Smooth muscle cell (in vitro differentiated cells): ENCODE measurements around the gene PRKAR2B. TPM values are rescaled to one million over a fixed set of nuclear protein-coding genes. Genes with fewer than 3 reads are reported as not detected.

Source experiments
- DNase-seq: peaks from one replicate; lab custom pipeline; 2025; ENCODE audit not compliant: unreplicated experiment; lab: John Stamatoyannopoulos, UW
- H2AFZ ChIP-seq: fragments of 200-600 bp; sonication (generic); 2 replicates; pipeline ENCODE4 v1.6.0; 2016; ENCODE audit warnings: antibody characterized with exemption, low read depth, mild to moderate bottlenecking
- H3F3A ChIP-seq: fragments of 200-600 bp; sonication (generic); 2 replicates; pipeline ENCODE4 v1.6.0; 2017; ENCODE audit warnings: antibody characterized with exemption, low read depth
- H3K27ac ChIP-seq: fragments of 200-600 bp; sonication (generic); 2 replicates; pipeline ENCODE4 v1.5.1; 2016; ENCODE audit warnings: low read depth, mild to moderate bottlenecking
- H3K27me3 ChIP-seq: fragments of 200-600 bp; sonication (generic); 2 replicates; pipeline ENCODE4 v1.6.1; 2016; ENCODE audit warnings: low read depth, mild to moderate bottlenecking
- H3K36me3 ChIP-seq: fragments of 200-600 bp; sonication (generic); 2 replicates; pipeline ENCODE4 v1.5.1; 2016; ENCODE audit warnings: low read depth
- H3K4me1 ChIP-seq: fragments of 200-600 bp; sonication (generic); 2 replicates; pipeline ENCODE4 v1.5.1; 2016; ENCODE audit warnings: low read depth
- H3K4me2 ChIP-seq: fragments of 200-600 bp; sonication (generic); 2 replicates; pipeline ENCODE4 v1.6.0; 2016; ENCODE audit warnings: mild to moderate bottlenecking
- H3K4me3 ChIP-seq: fragments of 200-600 bp; sonication (generic); 2 replicates; pipeline ENCODE4 v1.5.1; 2016; ENCODE audit warnings: mild to moderate bottlenecking
- H3K79me2 ChIP-seq: fragments of 200-600 bp; sonication (generic); 2 replicates; pipeline ENCODE4 v1.6.0; 2016; ENCODE audit warnings: low read depth, mild to moderate bottlenecking
- H3K9ac ChIP-seq: fragments of 200-600 bp; sonication (generic); 2 replicates; pipeline ENCODE4 v1.6.0; 2016; ENCODE audit warnings: low read depth
- H3K9me3 ChIP-seq: fragments of 200-600 bp; sonication (generic); replicated peaks from 2 replicates; pipeline ENCODE4 v1.5.1; 2016; ENCODE audit warnings: low read depth
- H4K20me1 ChIP-seq: fragments of 200-600 bp; sonication (generic); 2 replicates; pipeline ENCODE4 v1.6.0; 2016; ENCODE audit warnings: low read depth
- CTCF ChIP-seq: fragments of 200-600 bp; sonication (generic); IDR thresholded peaks from 2 replicates; pipeline ENCODE4 v1.5.1; 2017; ENCODE audit warnings: borderline replicate concordance, mild to moderate bottlenecking, antibody characterized with exemption; ENCODE audit not compliant: insufficient read depth, poor library complexity, severe bottlenecking
- WGBS: methylation state at CpG from one replicate; pipeline ENCODE4 v1.1.7; 2016; ENCODE audit warnings: low lambda C conversion rate; 5-methylcytosine and 5-hydroxymethylcytosine counted together
- polyA plus RNA-seq: library from polyadenylated mRNA; unstranded; fragments of >200 nt; fragmentation: Nextera tagmentation; extraction: Ambion mirVana; gene quantifications from 2 replicates; pipeline ENCODE4 v1.2.1, GENCODE V29; 2016
- total RNA-seq: library from RNA; depleted of rRNA; stranded (reverse); fragments of >200 nt; gene quantifications from 2 replicates; pipeline ENCODE4 v1.2.3, GENCODE V29; 2014

Gene PRKAR2B
- total and polyA plus RNA-seq, 2 experiments from 2014 or later, result 3.4 to 3.5 TPM

DNA sequence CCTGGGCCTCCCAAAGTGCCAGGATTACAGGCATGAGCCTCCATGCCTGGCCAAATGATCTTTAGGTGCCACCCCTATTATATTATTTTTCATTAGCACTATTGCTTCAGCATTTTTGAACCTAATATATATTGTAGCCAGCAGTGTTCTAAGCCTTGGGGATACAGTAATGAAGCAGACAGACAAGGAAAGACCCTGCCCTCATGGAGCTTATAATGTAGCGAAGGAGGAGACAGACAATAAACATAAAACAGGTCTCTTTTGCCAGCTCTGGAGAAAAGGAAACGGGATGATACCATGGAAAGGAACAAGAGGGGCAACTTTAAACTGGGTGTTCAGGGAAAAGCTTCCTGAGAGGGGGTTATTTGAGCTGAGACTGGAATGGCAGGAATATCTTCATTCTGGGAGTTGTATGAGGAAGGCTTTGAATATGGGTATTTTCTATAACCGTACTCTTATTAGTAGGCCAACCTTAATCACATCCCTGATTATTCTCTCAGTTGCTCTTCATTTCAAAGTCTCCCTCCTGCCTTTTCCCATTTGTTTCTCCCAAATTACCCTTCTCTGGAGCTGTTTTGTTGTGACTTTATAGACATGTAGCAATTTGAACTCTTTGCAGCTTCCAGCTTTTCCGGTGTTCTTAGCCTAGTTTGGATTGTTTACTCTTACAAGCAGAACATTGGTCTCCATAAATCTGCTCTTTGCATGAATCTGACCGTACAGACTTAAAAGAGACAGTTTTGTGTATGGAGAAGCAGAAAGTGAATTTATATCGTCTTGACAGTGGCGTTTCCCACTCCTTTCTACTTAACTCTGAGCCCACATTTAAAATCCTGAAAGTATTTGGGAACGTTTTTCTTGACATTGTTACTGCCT lies 19.0 kb downstream of the PRKAR2B start:
- 64% methylated on average over 8 of the region's 8 CpGs for WGBS
- Histone ChIP-seq H3K4me1 (peaks cover 4% of the 10 kb centered on the region), H3K27ac (peak overlapping the region; percentile 29), H3K9ac (no peak overlapping the region), H2AFZ (peak overlapping the region; percentile 87), H3K4me2 (peak overlapping the region; percentile 34), H3K79me2 (no peaks in the 10 kb centered on the region), H3K36me3 (no peaks in the 10 kb centered on the region), H3F3A (no peaks in the 10 kb centered on the region), H3K27me3 (no peaks in the 10 kb centered on the region), H3K4me3 (peak overlapping the region; percentile 6), H3K9me3 (no peaks in the 10 kb centered on the region), H4K20me1 (no peaks in the 10 kb centered on the region)
- DNase-seq, result no peak
- TF ChIP-seq CTCF, result no peak

- Histone ChIP-seq H2AFZ (peak overlapping the region; percentile 87), H4K20me1 (no peaks in the 10 kb centered on the region), H3K79me2 (no peaks in the 10 kb centered on the region), H3K9ac (no peak overlapping the region), H3F3A (no peaks in the 10 kb centered on the region), H3K4me3 (peak overlapping the region; percentile 6), H3K36me3 (no peaks in the 10 kb centered on the region), H3K27me3 (no peaks in the 10 kb centered on the region), H3K4me1 (peaks cover 4% of the 10 kb centered on the region), H3K4me2 (no peak overlapping the region), H3K27ac (no peak overlapping the region), H3K9me3 (no peaks in the 10 kb centered on the region)
- 93% methylated on average over 7 of the region's 7 CpGs for WGBS
- DNase-seq, result no peak
- no peak for TF ChIP-seq CTCF
These were observed 19.8 kb downstream of the PRKAR2B start for GRCh38 chr7:107064255-107064654.

GRCh38 chr7:107065929-107066247 lies 21.4 kb downstream of the PRKAR2B start:
- H3K4me1 ChIP-seq, result peaks cover 4% of the 10 kb centered on the region
- H3K27ac ChIP-seq, result no peak overlapping the region
- no peaks in the 10 kb centered on the region for H3K9me3 ChIP-seq
- DNase-seq, result no peak
- H3K9ac ChIP-seq, result no peak overlapping the region
- H3K27me3 ChIP-seq, result no peaks in the 10 kb centered on the region
- no peak overlapping the region for H3K4me3 ChIP-seq
- no peak overlapping the region for H3K4me2 ChIP-seq
- no peaks in the 10 kb centered on the region for H4K20me1 ChIP-seq
- H3F3A ChIP-seq, result no peaks in the 10 kb centered on the region
- H2AFZ ChIP-seq, result no peak overlapping the region
- H3K79me2 ChIP-seq, result no peaks in the 10 kb centered on the region
- no peak for TF ChIP-seq CTCF
- WGBS, result 97% methylated on average over 4 of the region's 4 CpGs
- H3K36me3 ChIP-seq, result no peaks in the 10 kb centered on the region

DNA sequence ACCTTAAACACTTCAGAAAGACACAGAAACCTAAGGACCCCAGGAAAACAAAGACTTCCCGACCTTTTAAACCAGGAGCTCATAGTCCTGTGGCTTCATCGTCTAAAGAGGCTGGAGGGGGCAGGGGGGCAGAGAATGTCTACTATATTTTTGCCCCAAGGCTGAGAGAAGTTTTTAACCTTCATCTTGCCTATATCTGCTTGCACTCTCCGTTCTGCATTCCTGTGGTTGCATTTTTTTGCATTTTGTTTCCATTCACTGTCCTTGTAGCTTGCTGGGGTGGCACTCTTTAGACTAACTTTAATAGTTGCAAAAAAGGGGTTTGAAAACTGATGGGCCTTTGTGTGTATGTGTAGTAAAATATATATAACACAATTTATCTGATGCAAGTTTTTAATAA lies 23.7 kb downstream of the PRKAR2B start:
- H3K4me2 ChIP-seq, result peak overlapping the region; percentile 59
- no peaks in the 10 kb centered on the region for H3K79me2 ChIP-seq
- H3K27me3 ChIP-seq, result no peaks in the 10 kb centered on the region
- no peak overlapping the region for H3K27ac ChIP-seq
- no peaks in the 10 kb centered on the region for H3K36me3 ChIP-seq
- WGBS, result 24% methylated on average over 3 of the region's 3 CpGs
- no peak overlapping the region for H3K9ac ChIP-seq
- H2AFZ ChIP-seq, result no peak overlapping the region
- no peak for DNase-seq
- no peaks in the 10 kb centered on the region for H3F3A ChIP-seq
- peaks cover 4% of the 10 kb centered on the region for H3K4me1 ChIP-seq
- H3K4me3 ChIP-seq, result no peak overlapping the region
- no peaks in the 10 kb centered on the region for H4K20me1 ChIP-seq
- TF ChIP-seq CTCF, result no peak
- no peaks in the 10 kb centered on the region for H3K9me3 ChIP-seq
